Osteoblast (primary cell): Measurements from ENCODE around the gene SMARCA2. TPM values are rescaled to one million over a fixed set of nuclear protein-coding genes. Genes with fewer than 3 reads are reported as not detected.

Experiments
- DNase-seq: peaks from one replicate; pipeline ENCODE4 v3.0.0; 2011; ENCODE audit warnings: low spot score, mixed read lengths; ENCODE audit not compliant: insufficient read length; ENCODE audit errors: missing footprints
- H2AFZ ChIP-seq: 2 replicates; pipeline ENCODE4 v1.6.0; 2011; ENCODE audit warnings: mild to moderate bottlenecking, low read length
- H3K27ac ChIP-seq: 2 replicates; pipeline ENCODE4 v1.5.1; 2011; ENCODE audit warnings: mild to moderate bottlenecking, low read depth, low read length, moderate library complexity
- H3K27me3 ChIP-seq: 2 replicates; pipeline ENCODE4 v1.6.0; 2012; ENCODE audit warnings: mild to moderate bottlenecking, control low read depth, inconsistent platforms, low read length, moderate library complexity; ENCODE audit not compliant: insufficient read depth
- H3K36me3 ChIP-seq: 2 replicates; pipeline ENCODE4 v1.5.1; 2011; ENCODE audit warnings: mild to moderate bottlenecking, low read length, control low read depth, moderate library complexity; ENCODE audit not compliant: insufficient read depth
- H3K4me1 ChIP-seq: 2 replicates; pipeline ENCODE4 v1.5.1; 2011; ENCODE audit warnings: mild to moderate bottlenecking, low read length, control low read depth, moderate library complexity; ENCODE audit not compliant: insufficient read depth
- H3K4me2 ChIP-seq: 2 replicates; pipeline ENCODE4 v1.6.0; 2011; ENCODE audit warnings: mild to moderate bottlenecking, low read length; ENCODE audit not compliant: insufficient read depth
- H3K4me3 ChIP-seq: fragments of 200-600 bp; sonication (generic); 3 replicates; pipeline ENCODE4 v1.5.1; 2012; ENCODE audit warnings: mild to moderate bottlenecking, low read length, inconsistent platforms; ENCODE audit not compliant: insufficient read depth
- H3K79me2 ChIP-seq: 2 replicates; pipeline ENCODE4 v1.6.0; 2012; ENCODE audit warnings: mild to moderate bottlenecking, low read length, control low read depth, inconsistent platforms; ENCODE audit not compliant: insufficient read depth
- H3K9me3 ChIP-seq: 2 replicates; pipeline ENCODE4 v1.5.1; 2011; ENCODE audit warnings: low read depth, low read length, control low read depth
- H4K20me1 ChIP-seq: 2 replicates; pipeline ENCODE4 v1.6.0; 2012; ENCODE audit warnings: mild to moderate bottlenecking, low read length, control low read depth; ENCODE audit not compliant: insufficient read depth
- total RNA-seq: library from RNA; depleted of rRNA; stranded (reverse); fragments of >200 nt; gene quantifications from 2 replicates; pipeline ENCODE4 v1.2.3, GENCODE V29; 2012
- TF ChIP-seq, protein P1 (sequence below): IDR thresholded peaks from 2 replicates; pipeline ENCODE4 v1.5.1; 2011; ENCODE audit warnings: mild to moderate bottlenecking, low read depth, low read length, moderate library complexity; ENCODE audit errors: extremely low read depth

Gene SMARCA2
- total RNA-seq, 1 donor = 101 TPM

DNA sequence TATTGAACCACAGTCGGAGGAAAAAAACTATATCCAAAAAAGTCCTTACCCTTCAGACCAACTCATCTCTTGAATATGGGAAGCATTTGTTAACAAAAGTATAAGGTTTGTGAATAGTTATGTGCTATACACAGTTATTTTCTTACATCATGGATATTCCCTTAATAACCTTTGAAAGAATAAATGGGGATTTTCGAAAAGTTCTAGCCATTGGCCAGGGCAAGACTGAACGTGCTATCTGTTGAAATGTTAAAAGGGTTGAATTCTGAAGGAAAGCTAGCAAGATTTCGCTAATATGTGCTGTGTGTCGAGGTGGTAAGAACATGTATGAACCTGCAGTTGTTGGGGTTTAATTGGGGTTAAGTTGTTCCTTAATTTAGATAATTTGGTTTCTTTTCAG lies 140.8 kb downstream of the SMARCA2 start:
- Histone ChIP-seq H3K79me2 (peaks cover 31% of the 10 kb centered on the region), H3K4me2 (no peak overlapping the region), H3K36me3 (no peaks in the 10 kb centered on the region), H3K27me3 (no peaks in the 10 kb centered on the region), H4K20me1 (no peaks in the 10 kb centered on the region), H3K4me1 (peaks cover 24% of the 10 kb centered on the region), H2AFZ (no peak overlapping the region), H3K9me3 (no peaks in the 10 kb centered on the region), H3K4me3 (no peak overlapping the region), H3K27ac (no peak overlapping the region)
- TF ChIP-seq, protein P1, sequence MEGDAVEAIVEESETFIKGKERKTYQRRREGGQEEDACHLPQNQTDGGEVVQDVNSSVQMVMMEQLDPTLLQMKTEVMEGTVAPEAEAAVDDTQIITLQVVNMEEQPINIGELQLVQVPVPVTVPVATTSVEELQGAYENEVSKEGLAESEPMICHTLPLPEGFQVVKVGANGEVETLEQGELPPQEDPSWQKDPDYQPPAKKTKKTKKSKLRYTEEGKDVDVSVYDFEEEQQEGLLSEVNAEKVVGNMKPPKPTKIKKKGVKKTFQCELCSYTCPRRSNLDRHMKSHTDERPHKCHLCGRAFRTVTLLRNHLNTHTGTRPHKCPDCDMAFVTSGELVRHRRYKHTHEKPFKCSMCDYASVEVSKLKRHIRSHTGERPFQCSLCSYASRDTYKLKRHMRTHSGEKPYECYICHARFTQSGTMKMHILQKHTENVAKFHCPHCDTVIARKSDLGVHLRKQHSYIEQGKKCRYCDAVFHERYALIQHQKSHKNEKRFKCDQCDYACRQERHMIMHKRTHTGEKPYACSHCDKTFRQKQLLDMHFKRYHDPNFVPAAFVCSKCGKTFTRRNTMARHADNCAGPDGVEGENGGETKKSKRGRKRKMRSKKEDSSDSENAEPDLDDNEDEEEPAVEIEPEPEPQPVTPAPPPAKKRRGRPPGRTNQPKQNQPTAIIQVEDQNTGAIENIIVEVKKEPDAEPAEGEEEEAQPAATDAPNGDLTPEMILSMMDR = no peak
- no peak for DNase-seq

GRCh38 chr9:2157277-2158110 lies 142.3 kb downstream of the SMARCA2 start:
- Histone ChIP-seq H2AFZ (peak overlapping the region; percentile 88), H3K9me3 (no peaks in the 10 kb centered on the region), H3K27ac (peak overlapping the region; percentile 87), H3K79me2 (peaks cover 31% of the 10 kb centered on the region), H3K36me3 (peaks cover 4% of the 10 kb centered on the region), H3K4me2 (peak overlapping the region; percentile 99), H3K4me3 (peak overlapping the region; percentile 79), H4K20me1 (no peaks in the 10 kb centered on the region), H3K27me3 (no peaks in the 10 kb centered on the region), H3K4me1 (peaks cover 24% of the 10 kb centered on the region)
- DNase-seq = peak; percentile 68
- TF ChIP-seq, protein P1 = no peak

DNA sequence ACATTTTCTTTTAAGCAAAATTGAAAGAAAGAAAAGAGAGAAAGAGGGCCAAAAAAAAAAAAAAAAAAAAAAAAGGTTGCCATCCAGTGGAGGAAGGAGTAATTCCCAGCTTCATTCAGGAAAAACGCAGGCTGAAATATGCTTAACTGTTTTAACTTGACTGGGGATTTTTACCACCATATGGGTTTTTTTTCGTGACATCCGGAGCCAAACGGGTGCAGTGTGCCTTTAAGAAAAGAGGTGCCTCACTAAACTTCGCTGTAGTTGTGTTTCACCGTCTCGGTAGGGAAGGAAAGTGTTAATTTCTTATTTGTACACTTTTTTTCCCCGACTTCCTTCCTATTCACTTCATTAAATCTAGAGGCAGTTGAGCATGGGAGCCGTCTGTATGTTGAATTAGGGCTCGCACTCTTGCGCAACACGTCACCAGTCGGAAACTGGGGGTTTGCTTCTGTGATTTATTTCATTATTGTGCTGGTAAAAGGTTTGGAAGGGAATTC lies 143.0 kb downstream of the SMARCA2 start:
- Histone ChIP-seq H3K79me2 (peaks cover 31% of the 10 kb centered on the region), H3K4me2 (peak overlapping the region; percentile 99), H3K4me1 (peaks cover 24% of the 10 kb centered on the region), H2AFZ (peak overlapping the region; percentile 88), H3K27me3 (no peaks in the 10 kb centered on the region), H3K4me3 (peak overlapping the region; percentile 79), H4K20me1 (no peaks in the 10 kb centered on the region), H3K9me3 (no peaks in the 10 kb centered on the region), H3K27ac (peak overlapping the region; percentile 87), H3K36me3 (peaks cover 6% of the 10 kb centered on the region)
- no peak for DNase-seq
- TF ChIP-seq, protein P1 = peak; percentile 31

DNA sequence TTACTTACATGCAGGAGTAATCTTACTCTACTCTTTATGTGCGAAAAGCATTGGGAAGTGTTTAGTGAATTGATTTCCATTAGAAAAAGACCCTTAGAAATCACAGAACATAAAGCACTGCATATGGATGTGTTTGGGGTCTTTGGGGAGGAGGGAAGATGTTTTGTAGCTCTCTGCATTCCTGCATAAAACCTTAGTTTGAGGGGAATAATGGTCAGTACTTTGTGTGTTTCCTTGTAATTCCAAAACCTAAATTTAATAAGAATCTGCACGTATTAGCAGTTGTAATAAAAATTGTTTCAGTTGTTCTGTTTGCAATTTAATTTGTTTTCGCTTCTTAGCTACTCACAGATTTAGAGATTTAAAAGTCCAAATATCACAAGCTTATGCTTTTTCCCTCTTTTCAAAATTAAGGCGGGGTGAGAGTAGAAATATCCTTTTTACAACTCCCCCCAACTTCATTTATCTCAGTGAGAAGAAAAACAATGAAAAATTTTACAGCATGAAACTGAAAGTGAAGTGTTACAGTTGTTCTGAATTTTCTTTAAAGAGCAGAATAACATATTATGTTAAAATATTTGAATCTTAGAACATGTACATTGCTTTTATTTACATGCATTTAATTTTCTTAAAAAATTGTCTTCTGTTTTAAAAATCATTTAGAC lies 143.8 kb downstream of the SMARCA2 start:
- H3K4me2 ChIP-seq = peak overlapping the region; percentile 99
- peaks cover 6% of the 10 kb centered on the region for H3K36me3 ChIP-seq
- peak overlapping the region; percentile 32 for H2AFZ ChIP-seq
- no peaks in the 10 kb centered on the region for H3K27me3 ChIP-seq
- H3K79me2 ChIP-seq = peaks cover 29% of the 10 kb centered on the region
- H3K9me3 ChIP-seq = no peaks in the 10 kb centered on the region
- H3K4me1 ChIP-seq = peaks cover 24% of the 10 kb centered on the region
- H4K20me1 ChIP-seq = no peaks in the 10 kb centered on the region
- H3K4me3 ChIP-seq = peak overlapping the region; percentile 79
- TF ChIP-seq, protein P1 = no peak
- peak overlapping the region; percentile 87 for H3K27ac ChIP-seq
- DNase-seq = no peak
